Medulla oblongata (tissue), 1 donor: ENCODE measurements around the gene ELP4.

Experiments
- DNase-seq: peaks from one replicate; pipeline ENCODE4 v3.0.0-alpha.2; 2015; ENCODE audit errors: extremely low spot score

ELP4 gene

GRCh38 chr11:31809857-31810778, 300.6 kb downstream of the ELP4 start:
- no peak for DNase-seq

- DNase-seq: peak; percentile 84
Measured at GRCh38 chr11:31810779-31811647, 301.4 kb downstream of the ELP4 start, which contains the start of gene PAX6. TSS of gene PAX6 (minus strand) at chr11:31811322. CDS start at chr11:31806411, 4,911 bp downstream.

DNA sequence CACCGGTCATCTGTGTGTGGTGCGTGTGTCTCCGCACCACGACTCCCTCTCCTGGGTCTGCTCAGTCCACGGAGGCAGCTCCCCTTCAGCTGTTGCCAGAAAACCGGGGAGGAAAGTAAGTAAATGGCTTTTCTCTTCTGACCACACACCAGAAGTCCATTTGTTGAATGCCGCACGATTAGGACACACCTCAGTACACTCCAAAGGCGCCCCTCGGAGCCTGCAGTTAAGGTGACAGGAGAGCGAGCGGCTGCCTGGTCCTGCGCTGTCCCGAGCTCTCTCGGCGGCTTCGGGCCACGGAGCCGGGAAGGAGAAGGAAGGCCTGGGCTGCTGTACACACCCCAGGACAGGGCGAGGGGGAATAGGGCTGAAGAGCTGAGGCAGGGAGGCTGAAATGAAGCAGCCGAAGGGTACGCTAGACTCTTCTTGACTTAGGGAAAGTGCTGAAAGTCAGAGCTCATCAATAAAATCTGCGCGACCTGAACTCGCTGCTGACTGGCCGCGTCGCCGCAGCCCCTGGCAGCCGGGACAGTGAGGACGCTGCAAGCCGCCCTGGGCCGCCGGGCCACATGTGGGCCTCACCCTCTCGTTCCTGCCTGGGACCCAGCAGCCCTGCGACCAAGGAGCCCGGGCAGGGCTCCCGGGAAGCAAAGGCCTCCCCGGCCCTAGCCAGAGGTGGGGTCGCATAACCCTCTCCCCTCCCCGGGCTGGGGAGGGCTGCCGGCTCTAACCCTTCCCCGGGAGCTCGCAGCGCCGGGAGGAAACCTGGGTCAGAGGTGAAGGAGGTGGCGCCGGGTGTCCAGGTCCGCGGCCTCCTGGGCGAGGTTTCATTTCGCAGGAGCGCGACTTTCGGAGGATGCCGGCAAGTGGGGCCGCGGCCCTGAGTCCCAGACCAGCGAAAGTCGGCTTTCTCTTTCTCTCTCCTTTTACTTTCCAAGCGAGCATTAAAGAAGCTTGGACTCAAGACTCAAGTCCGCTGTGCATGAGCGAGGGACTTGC, 303.1 kb downstream of the ELP4 start:
- DNase-seq: peak; percentile 24

GRCh38 chr11:31813391-31814175, 304.0 kb downstream of the ELP4 start:
- peak; percentile 63 for DNase-seq

GRCh38 chr11:31814176-31814868, 304.8 kb downstream of the ELP4 start:
- DNase-seq: peak; percentile 39

DNA sequence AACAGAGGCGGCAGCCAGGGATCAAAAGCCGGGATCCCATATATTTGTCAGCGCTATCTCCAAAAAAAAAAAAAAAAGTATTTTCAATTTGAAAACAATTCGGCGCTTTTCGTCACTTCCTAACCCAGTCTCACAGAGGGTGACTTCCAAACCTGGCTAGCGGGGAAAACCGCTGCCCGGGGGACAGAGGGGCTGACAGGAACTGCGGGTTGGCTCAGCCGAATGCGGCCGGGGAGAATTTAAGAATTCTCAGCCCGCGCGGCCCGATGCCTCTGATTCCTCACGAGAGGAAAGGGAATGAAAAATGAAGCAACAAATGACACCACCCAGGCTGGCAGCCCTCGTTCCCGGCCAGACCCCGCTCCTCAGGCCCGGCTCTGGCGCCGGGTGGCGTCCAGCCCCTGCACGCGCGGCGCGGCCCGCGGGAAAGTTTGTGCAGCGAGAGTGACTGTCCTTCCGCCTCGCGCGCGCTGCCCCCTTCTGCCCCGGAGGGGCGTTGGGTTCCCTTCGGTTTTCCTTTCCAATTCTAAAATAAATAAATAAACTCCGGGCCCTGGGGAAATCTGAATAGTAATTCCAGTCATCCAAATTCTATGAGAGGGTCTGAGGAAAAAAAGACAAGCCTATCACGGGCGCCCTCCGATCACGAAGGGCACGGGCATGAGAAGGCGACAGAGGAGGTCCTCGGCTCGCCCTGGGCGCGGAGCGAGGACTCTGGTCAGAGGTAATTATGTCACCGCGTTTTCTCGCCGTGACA, 306.3 kb downstream of the ELP4 start:
- peak; percentile 19 for DNase-seq

GRCh38 chr11:31816468-31817053, 307.0 kb downstream of the ELP4 start:
- DNase-seq: no peak

DNA sequence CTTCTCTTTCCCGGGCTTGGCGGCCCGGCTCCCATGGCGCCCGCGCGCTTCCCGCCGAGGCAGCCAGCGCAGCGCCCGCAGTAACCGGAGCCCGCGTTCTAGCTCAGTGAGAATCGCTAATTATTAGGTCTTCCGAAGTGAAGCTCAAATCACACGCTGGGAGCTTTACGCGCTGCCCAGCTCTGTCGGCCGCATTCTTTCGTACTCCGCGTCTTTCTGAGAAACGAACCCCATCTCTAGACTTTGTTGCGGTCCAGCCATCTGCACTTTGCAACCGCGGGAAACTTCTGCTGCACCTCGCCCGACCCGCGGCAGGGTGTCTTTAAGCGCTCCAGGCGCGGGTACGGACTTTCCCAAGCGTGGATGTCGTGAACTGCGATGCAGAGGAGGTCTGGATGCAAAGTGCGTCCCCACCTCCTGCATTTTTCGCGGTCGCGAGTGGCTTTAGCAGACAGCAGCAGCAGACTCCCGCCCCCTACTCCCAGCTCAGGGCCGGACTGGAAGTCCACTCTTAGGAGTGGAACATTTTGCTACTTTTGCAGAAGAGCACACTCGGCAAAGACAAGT, 307.6 kb downstream of the ELP4 start:
- no peak for DNase-seq

- peak; percentile 62 for DNase-seq
Measured at GRCh38 chr11:31817621-31818424, 308.3 kb downstream of the ELP4 start.

DNA sequence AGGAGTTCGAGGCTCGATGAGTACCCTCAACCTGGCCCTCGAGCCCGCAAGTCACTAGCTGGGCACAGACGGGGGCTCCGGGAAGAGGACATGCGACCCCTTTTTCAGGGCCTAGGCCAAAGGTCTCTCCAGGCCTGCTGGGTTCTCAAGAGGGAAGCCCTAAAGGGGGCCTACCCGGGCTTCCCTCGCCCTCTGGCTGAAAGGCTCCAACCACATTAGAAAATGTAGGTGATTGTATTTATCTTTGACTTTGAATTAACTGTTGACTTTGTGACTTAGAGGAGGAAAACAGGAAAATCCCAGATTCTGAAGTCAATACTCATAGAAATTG, 308.8 kb downstream of the ELP4 start:
- no peak for DNase-seq

DNA sequence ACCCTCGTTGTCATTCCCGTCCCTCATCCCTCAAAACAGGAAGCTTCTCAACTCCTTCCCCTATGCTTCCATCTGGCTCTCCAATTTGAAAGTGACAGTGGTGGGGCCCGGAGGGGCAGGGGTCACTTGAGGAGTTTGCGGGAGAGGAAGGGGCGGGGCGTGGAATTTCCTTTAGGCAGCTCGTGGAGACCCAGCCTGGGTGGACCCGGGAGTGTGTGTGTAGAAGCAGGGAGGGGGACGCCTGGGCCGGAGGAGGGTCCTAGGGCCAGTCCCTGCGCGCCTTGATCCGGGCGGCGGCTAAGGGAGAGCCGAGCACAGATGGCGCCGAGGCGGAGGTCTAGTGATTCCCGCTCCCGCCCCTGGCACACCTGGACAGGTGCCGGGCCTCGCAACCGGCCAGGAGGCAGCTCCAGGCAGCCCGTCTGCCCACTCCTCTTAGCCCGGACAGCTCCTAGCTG, 309.3 kb downstream of the ELP4 start:
- no peak for DNase-seq

GRCh38 chr11:31819621-31820437, 310.3 kb downstream of the ELP4 start:
- no peak for DNase-seq

DNA sequence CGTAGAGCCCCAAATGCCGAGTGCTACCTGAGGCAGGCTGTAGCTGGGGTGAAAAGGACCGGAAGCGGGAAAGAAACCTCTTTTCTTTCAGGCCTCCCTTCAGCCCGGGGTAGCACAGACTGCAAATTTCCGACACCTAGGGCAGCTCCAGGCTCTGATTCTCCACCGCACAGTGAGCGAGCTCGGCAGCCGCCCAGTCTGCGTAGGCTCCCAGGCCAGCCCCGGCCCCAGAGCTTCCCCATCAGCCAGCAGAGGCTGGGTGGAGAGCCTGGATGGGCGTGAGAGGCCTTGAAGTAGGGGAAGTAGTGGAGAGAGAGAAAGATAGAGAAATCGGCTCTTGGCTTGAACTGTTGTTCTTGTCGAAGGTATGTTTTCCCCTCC, 310.9 kb downstream of the ELP4 start:
- DNase-seq: no peak

DNA sequence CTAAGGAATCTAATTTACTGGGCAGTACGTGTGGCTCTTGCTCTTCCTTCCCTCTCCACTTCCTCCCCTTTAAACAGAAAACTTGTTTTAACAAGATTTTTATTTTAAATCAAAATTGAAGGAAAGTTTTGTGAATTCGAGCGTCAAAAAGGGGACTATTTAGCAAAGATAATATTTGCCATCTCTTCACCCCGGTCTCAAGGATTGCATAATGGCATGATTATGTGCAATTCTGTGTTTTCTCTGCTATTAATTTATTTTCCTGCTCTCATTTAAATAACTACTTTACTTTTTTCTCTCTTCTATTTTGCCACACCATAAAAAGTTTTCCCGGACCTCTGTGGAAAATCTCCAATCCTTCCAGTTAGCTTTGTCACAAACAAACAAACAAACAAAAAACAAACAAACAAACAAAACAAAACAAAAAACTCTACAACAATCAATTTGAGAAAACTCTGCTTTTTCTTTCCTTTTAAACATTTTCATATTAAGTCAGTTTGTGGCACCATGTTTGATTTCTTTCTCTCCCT, 311.7 kb downstream of the ELP4 start:
- no peak for DNase-seq

- DNase-seq: no peak
Measured at GRCh38 chr11:31821766-31822165, 312.2 kb downstream of the ELP4 start.

DNA sequence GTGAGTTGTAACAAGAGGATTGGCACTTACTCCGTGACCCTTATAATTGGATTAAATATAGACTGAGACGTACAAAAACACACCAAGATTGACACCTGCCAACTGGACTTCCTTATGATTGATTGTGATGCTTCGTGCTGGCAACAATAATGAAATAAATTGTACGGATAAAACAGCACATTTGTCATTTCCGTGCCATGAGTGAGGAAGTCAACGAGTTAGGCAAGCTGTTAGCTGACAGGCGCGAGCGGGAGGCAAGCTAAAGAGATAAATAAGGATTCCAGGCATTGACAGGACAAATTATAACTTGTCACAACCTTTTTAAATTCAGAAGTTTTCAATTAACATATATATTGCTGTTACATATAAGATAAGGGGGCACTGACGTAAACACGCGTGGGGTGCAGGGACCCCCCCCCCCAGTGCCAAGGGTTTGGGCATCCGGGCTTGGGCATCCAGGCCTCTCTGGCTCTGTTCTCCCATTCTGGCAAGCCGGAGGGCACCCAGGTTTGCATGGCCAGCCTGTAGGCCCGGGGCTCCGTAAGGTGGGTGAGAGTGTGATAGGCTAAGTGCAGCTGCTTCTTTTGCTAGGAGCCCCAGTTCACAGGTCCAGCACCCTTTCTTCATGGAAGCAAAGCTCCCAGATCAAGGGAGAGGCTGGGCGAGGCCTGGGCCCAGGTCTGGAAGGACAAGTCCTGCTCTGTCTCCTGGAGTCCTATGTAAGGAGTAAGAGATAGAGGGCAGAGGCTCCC, 312.8 kb downstream of the ELP4 start:
- DNase-seq: no peak
